Stomach smooth muscle (tissue), 2 donors: ENCODE measurements around the gene NUDT8.

Experiments
- H3K27ac ChIP-seq: one replicate; pipeline ENCODE4 v1.7.0; 2013; ENCODE audit warnings: mild to moderate bottlenecking, low read length, inconsistent platforms
- H3K27me3 ChIP-seq, 2 donors: one replicate each; pipeline ENCODE4 v1.7.0; 2013; ENCODE audit warnings: low read length in 2 of 2; ENCODE audit not compliant: insufficient read depth in 2 of 2, control insufficient read depth in 1 of 2
- H3K36me3 ChIP-seq, 2 donors: one replicate each; pipeline ENCODE4 v1.7.0; 2013; ENCODE audit warnings: low read length in 2 of 2; ENCODE audit not compliant: control insufficient read depth in 2 of 2, insufficient read depth in 2 of 2
- H3K4me1 ChIP-seq: one replicate; pipeline ENCODE4 v1.7.0; 2013; ENCODE audit warnings: low read length; ENCODE audit not compliant: control insufficient read depth, insufficient read depth
- H3K4me3 ChIP-seq, 2 donors: one replicate each; pipeline ENCODE4 v1.7.0; 2013; ENCODE audit warnings: low read length in 2 of 2
- H3K9ac ChIP-seq, 2 donors: one replicate each; pipeline ENCODE4 v1.7.0; 2013; ENCODE audit warnings: low read length in 2 of 2, mild to moderate bottlenecking in 1 of 2
- H3K9me3 ChIP-seq, 2 donors: one replicate each; pipeline ENCODE4 v1.7.0; 2013; ENCODE audit warnings: low read length in 2 of 2; ENCODE audit not compliant: control insufficient read depth in 2 of 2
- donor health status: healthy.
- donor health status: Pancreatic carcinoma.

Gene NUDT8

DNA sequence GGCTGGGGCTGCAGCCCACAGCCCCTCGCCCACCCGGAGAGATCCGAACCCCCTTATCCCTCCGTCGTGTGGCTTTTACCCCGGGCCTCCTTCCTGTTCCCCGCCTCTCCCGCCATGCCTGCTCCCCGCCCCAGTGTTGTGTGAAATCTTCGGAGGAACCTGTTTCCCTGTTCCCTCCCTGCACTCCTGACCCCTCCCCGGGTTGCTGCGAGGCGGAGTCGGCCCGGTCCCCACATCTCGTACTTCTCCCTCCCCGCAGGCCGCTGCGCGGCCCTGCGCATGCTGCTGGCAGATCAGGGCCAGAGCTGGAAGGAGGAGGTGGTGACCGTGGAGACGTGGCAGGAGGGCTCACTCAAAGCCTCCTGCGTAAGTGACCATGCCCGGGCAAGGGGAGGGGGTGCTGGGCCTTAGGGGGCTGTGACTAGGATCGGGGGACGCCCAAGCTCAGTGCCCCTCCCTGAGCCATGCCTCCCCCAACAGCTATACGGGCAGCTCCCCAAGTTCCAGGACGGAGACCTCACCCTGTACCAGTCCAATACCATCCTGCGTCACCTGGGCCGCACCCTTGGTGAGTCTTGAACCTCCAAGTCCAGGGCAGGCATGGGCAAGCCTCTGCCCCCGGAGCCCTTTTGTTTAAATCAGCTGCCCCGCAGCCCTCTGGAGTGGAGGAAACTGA lies 45.4 kb downstream of the NUDT8 start:
- H3K9ac ChIP-seq, result peak overlapping the region; percentile 89 to 98

DNA sequence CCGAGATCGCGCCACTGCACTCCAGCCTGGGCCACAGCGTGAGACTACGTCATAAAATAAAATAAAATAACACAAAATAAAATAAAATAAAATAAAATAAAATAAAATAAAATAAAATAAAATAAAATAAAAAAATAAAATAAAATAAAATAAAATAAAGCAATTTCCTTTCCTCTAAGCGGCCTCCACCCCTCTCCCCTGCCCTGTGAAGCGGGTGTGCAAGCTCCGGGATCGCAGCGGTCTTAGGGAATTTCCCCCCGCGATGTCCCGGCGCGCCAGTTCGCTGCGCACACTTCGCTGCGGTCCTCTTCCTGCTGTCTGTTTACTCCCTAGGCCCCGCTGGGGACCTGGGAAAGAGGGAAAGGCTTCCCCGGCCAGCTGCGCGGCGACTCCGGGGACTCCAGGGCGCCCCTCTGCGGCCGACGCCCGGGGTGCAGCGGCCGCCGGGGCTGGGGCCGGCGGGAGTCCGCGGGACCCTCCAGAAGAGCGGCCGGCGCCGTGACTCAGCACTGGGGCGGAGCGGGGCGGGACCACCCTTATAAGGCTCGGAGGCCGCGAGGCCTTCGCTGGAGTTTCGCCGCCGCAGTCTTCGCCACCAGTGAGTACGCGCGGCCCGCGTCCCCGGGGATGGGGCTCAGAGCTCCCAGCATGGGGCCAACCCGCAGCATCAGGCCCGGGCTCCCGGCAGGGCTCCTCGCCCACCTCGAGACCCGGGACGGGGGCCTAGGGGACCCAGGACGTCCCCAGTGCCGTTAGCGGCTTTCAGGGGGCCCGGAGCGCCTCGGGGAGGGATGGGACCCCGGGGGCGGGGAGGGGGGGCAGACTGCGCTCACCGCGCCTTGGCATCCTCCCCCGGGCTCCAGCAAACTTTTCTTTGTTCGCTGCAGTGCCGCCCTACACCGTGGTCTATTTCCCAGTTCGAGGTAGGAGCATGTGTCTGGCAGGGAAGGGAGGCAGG lies 46.2 kb downstream of the NUDT8 start, which contains the start of gene GSTP1:
TSS of gene GSTP1 (plus strand) at position 566 of the 958 bp plus-strand sequence. CDS start at position 598, 32 bp downstream.
- peaks cover 9 to 12% of the 10 kb centered on the region in 2 donors for H3K36me3 ChIP-seq
- H3K27me3 ChIP-seq, result no peaks in the 10 kb centered on the region
- no peaks in the 10 kb centered on the region for H3K9me3 ChIP-seq
- peaks cover 19% of the 10 kb centered on the region for H3K4me1 ChIP-seq
- peak within 1 kb of the TSS; percentile 86 for H3K27ac ChIP-seq
- peak within 1 kb of the TSS; percentile 79 to 84 for H3K4me3 ChIP-seq
- peak within 1 kb of the TSS; percentile 89 to 98 for H3K9ac ChIP-seq

More for the DNA sequence above, 45.4 kb downstream of the NUDT8 start:
- Histone ChIP-seq H3K4me3 (peak overlapping the region; percentile 79 to 84), H3K9me3 (no peaks in the 10 kb centered on the region), H3K27me3 (no peaks in the 10 kb centered on the region), H3K36me3 (peaks cover 9 to 12% of the 10 kb centered on the region in 2 donors), H3K27ac (peak overlapping the region; percentile 86), H3K4me1 (peaks cover 19% of the 10 kb centered on the region)

DNA sequence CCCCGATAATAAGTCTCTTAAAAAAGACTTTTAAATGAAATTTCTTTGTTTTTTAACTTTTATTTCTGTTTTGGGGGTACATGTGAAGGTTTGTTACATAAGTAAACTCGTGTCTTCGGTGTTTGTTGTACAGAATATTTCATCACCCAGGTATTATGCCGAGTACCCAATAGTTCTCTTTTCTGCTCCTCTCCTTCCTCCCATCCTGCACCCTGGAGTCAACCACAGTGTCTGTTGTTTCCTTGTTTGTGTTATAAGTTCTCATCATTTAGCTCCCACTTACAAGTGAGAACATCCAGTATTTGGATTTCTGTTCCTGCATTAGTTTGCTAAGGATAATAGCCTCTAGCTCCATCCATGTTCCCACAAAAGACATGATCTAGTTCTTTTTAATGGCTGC lies 47.7 kb downstream of the NUDT8 start:
- H3K9me3 ChIP-seq, result no peaks in the 10 kb centered on the region
- peaks cover 19% of the 10 kb centered on the region for H3K4me1 ChIP-seq
- peaks cover 7% of the 10 kb centered on the region in 2 donors for H3K36me3 ChIP-seq
- no peak overlapping the region for H3K27ac ChIP-seq
- no peak overlapping the region for H3K9ac ChIP-seq
- peaks cover 0 to 4% of the 10 kb centered on the region in 2 donors for H3K27me3 ChIP-seq
- no peak overlapping the region for H3K4me3 ChIP-seq

DNA sequence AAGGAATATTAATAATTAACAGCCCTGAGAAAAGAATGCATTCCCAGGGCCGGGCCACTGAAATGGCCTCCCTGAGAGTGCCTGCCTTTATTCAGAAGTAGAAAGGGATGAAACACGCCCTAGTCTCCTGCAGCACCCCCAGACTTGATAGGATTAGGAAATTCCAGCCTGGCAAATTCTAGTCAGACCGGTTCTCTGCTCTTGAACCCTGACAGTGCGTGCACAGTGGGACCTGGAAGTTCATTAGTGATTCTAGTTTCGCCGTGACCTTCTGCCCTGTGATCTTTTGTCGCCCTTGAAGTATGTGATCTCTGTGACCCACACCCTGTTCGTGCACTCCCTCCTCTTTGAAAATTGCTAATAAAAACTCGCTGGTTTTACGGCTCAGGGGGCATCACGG lies 48.3 kb downstream of the NUDT8 start:
- Histone ChIP-seq H3K27me3 (peaks cover 2 to 9% of the 10 kb centered on the region in 2 donors), H3K27ac (no peak overlapping the region), H3K36me3 (peaks cover 4 to 6% of the 10 kb centered on the region in 2 donors), H3K9ac (no peak overlapping the region), H3K9me3 (no peaks in the 10 kb centered on the region), H3K4me3 (no peak overlapping the region), H3K4me1 (peaks cover 19% of the 10 kb centered on the region)

DNA sequence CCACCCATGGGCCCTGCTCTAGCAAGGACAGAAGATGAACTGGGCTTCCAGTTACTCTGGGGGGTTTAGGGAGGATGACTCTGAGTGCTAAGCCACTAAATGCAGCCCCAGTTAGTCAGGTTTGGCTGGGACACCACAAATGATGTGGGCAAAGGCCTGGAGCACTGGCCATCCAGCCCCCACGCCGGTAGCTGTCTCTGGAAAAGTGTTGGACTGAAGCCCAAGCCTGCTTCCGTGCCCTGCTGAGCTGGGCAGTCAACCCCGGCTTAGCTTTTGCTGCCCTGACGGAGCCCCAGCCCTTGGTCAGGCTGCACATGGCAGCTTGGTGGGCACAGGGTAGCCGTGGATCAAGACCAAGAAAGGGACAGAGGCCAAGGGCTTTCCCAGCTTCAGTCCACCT lies 51.8 kb downstream of the NUDT8 start:
- Histone ChIP-seq H3K9me3 (no peaks in the 10 kb centered on the region), H3K36me3 (no peaks in the 10 kb centered on the region), H3K27me3 (peaks cover 6 to 13% of the 10 kb centered on the region in 2 donors), H3K27ac (no peak overlapping the region), H3K9ac (no peak overlapping the region), H3K4me3 (no peak overlapping the region), H3K4me1 (peaks cover 3% of the 10 kb centered on the region)
